IMR-90 (cell line): ENCODE results near the gene COL27A1. TPM values are rescaled to one million over a fixed set of nuclear protein-coding genes. Genes with fewer than 3 reads are reported as not detected.

Experiments used
- ATAC-seq: fragments of 200-7000 bp; cut with Tn5 transposase; 2 replicates; pipeline ENCODE4 v1.9.1; 2020; ENCODE audit warnings: low read depth, mild to moderate bottlenecking, moderate library complexity
- BruUV-seq: library from RNA; stranded (reverse); fragments of 400-500 nt; replicated peaks from 2 replicates; lab custom pipeline; 2021; lab: Mats Ljungman, UMichigan
- CTCF ChIA-PET: fragments of 300-600 bp; formaldehyde crosslinking; extraction: SDS; loops from one replicate; lab custom pipeline; 2021; ENCODE audit warnings: antibody characterized with exemption; lab: Yijun Ruan, JAX
- POLR2A ChIA-PET: fragments of 300-600 bp; sonication (Branson Sonifier 250); formaldehyde crosslinking; loops from one replicate; lab custom pipeline; 2022; ENCODE audit warnings: antibody characterized with exemption; ENCODE audit not compliant: unreplicated experiment; lab: Charles Lee
- DNase-seq: peaks from one replicate; pipeline ENCODE4 v3.0.0; 2013
- H2AFZ ChIP-seq: replicated peaks from 2 replicates; pipeline ENCODE3; 2013; ENCODE audit warnings: low read length, mild to moderate bottlenecking; ENCODE audit not compliant: poor library complexity
- H2AK5ac ChIP-seq: 2 replicates; pipeline ENCODE4 v1.6.1; 2013; ENCODE audit warnings: low read depth, low read length, inconsistent platforms
- H2AK9ac ChIP-seq: replicated peaks from 2 replicates; pipeline ENCODE3; 2013; ENCODE audit warnings: mild to moderate bottlenecking, low read depth, low read length, moderate library complexity; ENCODE audit not compliant: poor library complexity
- H2BK120ac ChIP-seq: 2 replicates; pipeline ENCODE4 v1.6.1; 2013; ENCODE audit warnings: low read depth, low read length, inconsistent platforms
- H2BK15ac ChIP-seq: 3 replicates; pipeline ENCODE4 v1.6.1; 2013; ENCODE audit warnings: low read depth, low read length, inconsistent platforms
- H2BK20ac ChIP-seq: 2 replicates; pipeline ENCODE4 v1.6.1; 2013; ENCODE audit warnings: low read depth, mild to moderate bottlenecking, inconsistent platforms, low read length, moderate library complexity
- H2BK5ac ChIP-seq: 2 replicates; pipeline ENCODE4 v1.6.1; 2013; ENCODE audit warnings: mild to moderate bottlenecking, low read depth, low read length, inconsistent platforms; ENCODE audit not compliant: poor library complexity, severe bottlenecking
- H3K14ac ChIP-seq: replicated peaks from 2 replicates; pipeline ENCODE4 v1.6.1; 2013; ENCODE audit warnings: low read depth, low read length, inconsistent platforms
- H3K18ac ChIP-seq: 2 replicates; pipeline ENCODE4 v1.6.1; 2013; ENCODE audit warnings: low read depth, low read length, control low read depth
- H3K23ac ChIP-seq: 2 replicates; pipeline ENCODE4 v1.6.1; 2013; ENCODE audit warnings: low read depth, low read length, inconsistent platforms
- H3K27ac ChIP-seq: 2 replicates; pipeline ENCODE4 v1.5.1; 2013; ENCODE audit warnings: mild to moderate bottlenecking, control low read depth, low read length; ENCODE audit not compliant: insufficient read depth
- H3K27me3 ChIP-seq: 2 replicates; pipeline ENCODE4 v1.6.1; 2013; ENCODE audit warnings: low read length; ENCODE audit not compliant: control insufficient read depth, insufficient read depth
- H3K36me3 ChIP-seq: 2 replicates; pipeline ENCODE4 v1.6.1; 2013; ENCODE audit warnings: low read length, mixed read lengths; ENCODE audit not compliant: control insufficient read depth, insufficient read depth
- H3K4ac ChIP-seq: 2 replicates; pipeline ENCODE4 v1.6.1; 2013; ENCODE audit warnings: low read depth, low read length, inconsistent platforms
- H3K4me1 ChIP-seq: 2 replicates; pipeline ENCODE4 v1.6.1; 2013; ENCODE audit warnings: low read length, mixed read lengths; ENCODE audit not compliant: control insufficient read depth, insufficient read depth
- H3K4me2 ChIP-seq: 2 replicates; pipeline ENCODE4 v1.6.1; 2013; ENCODE audit warnings: low read depth, mild to moderate bottlenecking, control low read depth, low read length, moderate library complexity
- H3K4me3 ChIP-seq: 2 replicates; pipeline ENCODE4 v1.5.1; 2013; ENCODE audit warnings: low read depth, mild to moderate bottlenecking, control low read depth, low read length, moderate library complexity; ENCODE audit not compliant: insufficient read depth
- H3K56ac ChIP-seq: 2 replicates; pipeline ENCODE4 v1.6.1; 2013; ENCODE audit warnings: low read length, inconsistent platforms; ENCODE audit not compliant: insufficient read depth; ENCODE audit errors: extremely low read depth
- H3K79me1 ChIP-seq, 2 experiments: 2 replicates each; pipeline ENCODE4 v1.6.1; 2013; ENCODE audit warnings: low read length in 2 of 2, inconsistent platforms in 1 of 2, low read depth in 1 of 2
- H3K9ac ChIP-seq: 2 replicates; pipeline ENCODE4 v1.6.1; 2013; ENCODE audit warnings: low read depth, low read length, control low read depth
- H3K9me1 ChIP-seq: 2 replicates; pipeline ENCODE4 v1.6.1; 2013; ENCODE audit warnings: low read length, inconsistent platforms; ENCODE audit not compliant: insufficient read depth
- H3K9me3 ChIP-seq: 2 replicates; pipeline ENCODE4 v1.6.1; 2013; ENCODE audit warnings: low read length; ENCODE audit not compliant: control insufficient read depth, insufficient read depth
- H4K20me1 ChIP-seq: 2 replicates; pipeline ENCODE4 v1.6.1; 2013; ENCODE audit warnings: low read length, inconsistent platforms; ENCODE audit not compliant: insufficient read depth
- H4K5ac ChIP-seq: 2 replicates; pipeline ENCODE4 v1.6.1; 2013; ENCODE audit warnings: mild to moderate bottlenecking, low read depth, low read length, control low read depth
- H4K8ac ChIP-seq, 2 experiments: 2 replicates each; pipeline ENCODE4 v1.6.1; 2013; ENCODE audit warnings: low read depth in 2 of 2, low read length in 2 of 2, control low read depth in 1 of 2, inconsistent platforms in 1 of 2
- H4K91ac ChIP-seq: 2 replicates; pipeline ENCODE4 v1.6.1; 2013; ENCODE audit warnings: low read depth, low read length, inconsistent platforms; ENCODE audit not compliant: insufficient read depth
- CEBPB ChIP-seq: IDR thresholded peaks from 2 replicates; pipeline ENCODE4 v1.6.1; 2012; ENCODE audit warnings: low read depth, low read length, improper control_type of control experiment
- MAFK ChIP-seq: IDR thresholded peaks from 2 replicates; pipeline ENCODE4 v1.6.1; 2012; ENCODE audit warnings: low read depth, low read length, improper control_type of control experiment
- RAD21 ChIP-seq: IDR thresholded peaks from 2 replicates; pipeline ENCODE4 v1.6.1; 2012; ENCODE audit warnings: low read length, improper control_type of control experiment
- RFX5 ChIP-seq: IDR thresholded peaks from 2 replicates; pipeline ENCODE4 v1.8.0; 2012; ENCODE audit warnings: low read depth, mild to moderate bottlenecking, low read length, moderate library complexity
- SMC3 ChIP-seq: fragments of 150-350 bp; IDR thresholded peaks from 2 replicates; pipeline ENCODE4 v1.6.1; 2016; ENCODE audit warnings: low read depth, mild to moderate bottlenecking, antibody characterized with exemption, low read length, moderate library complexity
- WGBS, 2 experiments: methylation state at CpG; one replicate each; pipeline versions ENCODE4 v1.1.5 to v1.1.7; 2013; ENCODE audit warnings: missing lambda C conversion rate in 2 of 2; ENCODE audit not compliant: insufficient read length in 1 of 2; ENCODE audit errors: extremely low coverage in 2 of 2; 5-methylcytosine and 5-hydroxymethylcytosine counted together
- dilution Hi-C: fragments of 300-500 bp; cut with HindIII; formaldehyde crosslinking; loops from one replicate; pipeline ENCODE4 v1.14.3; 2018; ENCODE audit warnings: low sequenced_read_pairs; ENCODE audit not compliant: unreplicated experiment
- in situ Hi-C: fragments of 300-500 bp; cut with MboI; formaldehyde crosslinking; loops from 3 replicates; pipeline ENCODE4 v1.14.3; 2019; ENCODE audit warnings: low sequenced_read_pairs, inconsistent platforms, mixed read lengths
- intact Hi-C: fragments of 100-400 bp; cut with micrococcal nuclease; formaldehyde crosslinking; loops from 2 replicates; pipeline ENCODE4 v1.10.0; 2022
- polyA plus RNA-seq, 3 experiments: library from polyadenylated mRNA; depleted of rRNA; stranded (reverse); fragments of >200 nt; gene quantifications; 2 replicates each; pipeline ENCODE4 v1.2.3, GENCODE V29; 2012; ENCODE audit warnings: low replicate concordance in 1 of 3
- total RNA-seq: library from RNA; depleted of rRNA; stranded (reverse); fragments of >200 nt; gene quantifications from 2 replicates; pipeline ENCODE4 v1.2.3, GENCODE V29; 2012
- TF ChIP-seq, protein P1 (sequence below): conservative IDR thresholded peaks from 2 replicates; pipeline ENCODE4 v1.5.1; 2012; ENCODE audit warnings: mild to moderate bottlenecking, low read depth, low read length, improper control_type of control experiment

COL27A1 gene
- total and polyA plus RNA-seq, 2 of the 4 experiments (the other 2 are of a cell fraction): 3.2 to 18.3 TPM

DNA sequence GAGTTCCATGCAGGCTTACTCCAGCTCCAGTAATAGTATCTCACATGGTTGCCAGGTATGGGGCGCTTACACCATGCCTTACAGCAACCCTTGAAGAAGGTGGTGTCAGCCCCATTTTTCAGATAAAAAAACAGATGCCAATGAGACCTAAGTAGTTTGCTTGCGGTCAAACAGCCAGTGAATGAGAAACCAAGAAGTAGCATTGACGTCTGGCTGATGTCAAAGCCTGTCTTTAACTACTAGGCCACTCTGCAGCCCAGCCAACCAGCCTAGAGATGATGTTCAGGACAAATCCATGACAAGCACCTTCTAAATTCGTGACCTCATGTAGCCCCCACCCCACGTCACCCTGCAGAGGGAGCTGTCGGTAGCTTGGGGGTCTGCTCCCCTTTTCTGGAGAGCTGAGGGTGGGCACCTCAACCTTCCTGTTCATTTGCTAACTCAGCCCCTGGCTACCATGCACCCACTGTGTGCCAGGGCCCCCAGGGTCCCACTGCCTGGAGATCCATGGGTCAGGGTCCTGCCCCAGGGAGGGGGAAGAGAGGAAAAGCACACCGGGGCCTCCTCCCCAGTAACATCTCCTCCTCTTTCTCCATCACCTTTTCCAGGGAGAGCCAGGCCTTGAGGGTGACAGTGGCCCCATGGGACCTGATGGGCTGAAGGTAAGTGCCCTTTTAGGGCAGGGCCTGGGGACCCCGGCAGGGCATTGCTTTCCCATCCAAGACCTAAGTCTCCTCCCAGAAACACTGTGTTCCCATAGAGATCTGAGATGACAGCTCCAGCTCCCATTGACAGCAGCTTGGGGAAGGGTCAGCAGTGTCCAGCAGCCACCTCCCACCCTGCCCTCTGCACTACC lies 115.0 kb downstream of the COL27A1 start (continued):
- no peak for TF ChIP-seq RFX5

DNA sequence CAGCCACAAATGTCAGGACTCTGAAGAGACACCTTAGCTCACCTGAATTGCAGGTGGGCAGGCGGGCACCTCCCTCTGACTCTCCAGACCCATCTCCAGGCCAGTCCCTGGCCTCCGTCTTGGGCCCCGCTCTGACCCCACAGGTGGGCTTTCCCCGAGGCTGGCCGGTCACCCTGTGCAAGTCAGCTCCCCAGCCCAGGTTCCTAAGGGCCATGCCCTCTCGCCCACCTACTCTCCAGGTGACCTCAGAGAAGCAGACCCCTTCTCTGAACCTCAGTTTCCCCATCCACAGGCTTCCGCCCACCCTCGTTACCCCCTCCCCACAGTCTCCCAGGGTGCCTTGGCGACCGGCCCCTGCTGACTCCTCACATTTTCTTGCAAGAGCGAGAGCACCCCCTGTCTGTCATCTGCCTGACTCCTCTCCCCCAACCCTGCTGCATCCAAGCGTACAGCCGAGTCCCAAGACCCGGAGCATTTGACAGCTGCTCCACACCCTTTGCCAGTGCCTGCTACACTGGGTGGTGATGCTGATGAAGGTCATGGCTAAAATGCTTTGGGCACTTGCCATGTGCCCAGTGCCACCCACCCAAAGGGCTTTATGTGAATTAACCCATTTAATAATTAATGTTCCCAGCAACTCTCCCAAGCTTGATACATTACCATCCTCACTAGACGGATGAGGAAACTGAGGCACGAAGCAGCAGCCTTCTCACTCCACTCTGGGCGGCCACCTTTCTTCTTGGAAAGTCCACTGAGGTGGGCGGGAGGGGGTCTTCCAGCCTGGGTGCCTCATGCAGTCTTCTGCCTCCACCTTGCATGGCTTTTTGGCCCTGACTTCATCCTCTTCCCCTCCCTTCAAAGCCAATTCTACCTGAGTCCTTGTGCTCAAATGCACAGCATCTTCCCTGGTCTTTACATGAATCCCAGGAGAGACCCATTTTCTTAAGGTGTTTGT lies 116.5 kb downstream of the COL27A1 start:
- no peak overlapping the region for H3K14ac ChIP-seq
- no peak overlapping the region for H3K4me3 ChIP-seq
- no peak overlapping the region for H4K8ac ChIP-seq
- no peak overlapping the region for H3K9ac ChIP-seq
- ATAC-seq (peak; percentile 76), DNase-seq (peak; percentile 58)
- H3K79me1 ChIP-seq: 0 out of 4 replicates have a peak, but pooled peaks cover 0 to 9% of the 10 kb centered on the region in 2 experiments
- no peak overlapping the region for H3K18ac ChIP-seq
- H4K91ac ChIP-seq: no peak overlapping the region; the same call in 1 of the 2 replicates
- H2BK120ac ChIP-seq: no peak overlapping the region
- CTCF ChIA-PET: interaction anchor here (0.8 to 1.6 kb wide), 3 partner anchors 117 to 164 kb away, joined by 3 to 4 read pairs (median 3); partner anchors contain the start of gene COL27A1
- H3K4ac ChIP-seq: no peak overlapping the region
- dilution Hi-C loops (no loop called here), in situ Hi-C loops (no loop called here), intact Hi-C loops (no loop called here)
- H3K4me1 ChIP-seq: peaks cover 11% of the 10 kb centered on the region
- H2BK20ac ChIP-seq: no peak overlapping the region
- H3K9me3 ChIP-seq: no peaks in the 10 kb centered on the region
- peaks cover 12% of the 10 kb centered on the region; the same call in 1 of the 2 replicates for H3K36me3 ChIP-seq
- no peak overlapping the region for H4K5ac ChIP-seq
- H2AK9ac ChIP-seq: no peak overlapping the region
- WGBS, 2 experiments: 64% methylated on average over 5 of the region's 18 CpGs; no CpG with 5 or more reads in 1 of the 2 experiments
- no peak overlapping the region for H2BK15ac ChIP-seq
- no peak overlapping the region for H2AK5ac ChIP-seq
- no peak overlapping the region for H3K23ac ChIP-seq
- no peaks in the 10 kb centered on the region for H3K27me3 ChIP-seq
- TF ChIP-seq MAFK: peak; percentile 40; the same call in 1 of the 2 replicates
- no peak for TF ChIP-seq CEBPB
- TF ChIP-seq, protein P1, sequence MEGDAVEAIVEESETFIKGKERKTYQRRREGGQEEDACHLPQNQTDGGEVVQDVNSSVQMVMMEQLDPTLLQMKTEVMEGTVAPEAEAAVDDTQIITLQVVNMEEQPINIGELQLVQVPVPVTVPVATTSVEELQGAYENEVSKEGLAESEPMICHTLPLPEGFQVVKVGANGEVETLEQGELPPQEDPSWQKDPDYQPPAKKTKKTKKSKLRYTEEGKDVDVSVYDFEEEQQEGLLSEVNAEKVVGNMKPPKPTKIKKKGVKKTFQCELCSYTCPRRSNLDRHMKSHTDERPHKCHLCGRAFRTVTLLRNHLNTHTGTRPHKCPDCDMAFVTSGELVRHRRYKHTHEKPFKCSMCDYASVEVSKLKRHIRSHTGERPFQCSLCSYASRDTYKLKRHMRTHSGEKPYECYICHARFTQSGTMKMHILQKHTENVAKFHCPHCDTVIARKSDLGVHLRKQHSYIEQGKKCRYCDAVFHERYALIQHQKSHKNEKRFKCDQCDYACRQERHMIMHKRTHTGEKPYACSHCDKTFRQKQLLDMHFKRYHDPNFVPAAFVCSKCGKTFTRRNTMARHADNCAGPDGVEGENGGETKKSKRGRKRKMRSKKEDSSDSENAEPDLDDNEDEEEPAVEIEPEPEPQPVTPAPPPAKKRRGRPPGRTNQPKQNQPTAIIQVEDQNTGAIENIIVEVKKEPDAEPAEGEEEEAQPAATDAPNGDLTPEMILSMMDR: peak; percentile 52
- peak; percentile 53 for TF ChIP-seq SMC3
- TF ChIP-seq RAD21: peak; percentile 57
- H3K27ac ChIP-seq: no peak overlapping the region
- peaks cover 13% of the 10 kb centered on the region for H3K9me1 ChIP-seq
- H3K56ac ChIP-seq: no peak overlapping the region
- no TSS peak for BruUV-seq
- no peak overlapping the region for H2AFZ ChIP-seq
- H3K4me2 ChIP-seq: no peak overlapping the region
- H2BK5ac ChIP-seq: no peak overlapping the region
- POLR2A ChIA-PET: no interaction called here
- H4K20me1 ChIP-seq: no peaks in the 10 kb centered on the region; the same call in none of the 2 replicates
